ENCODE measurements around the gene ADARB1.

Gene ADARB1

DNA sequence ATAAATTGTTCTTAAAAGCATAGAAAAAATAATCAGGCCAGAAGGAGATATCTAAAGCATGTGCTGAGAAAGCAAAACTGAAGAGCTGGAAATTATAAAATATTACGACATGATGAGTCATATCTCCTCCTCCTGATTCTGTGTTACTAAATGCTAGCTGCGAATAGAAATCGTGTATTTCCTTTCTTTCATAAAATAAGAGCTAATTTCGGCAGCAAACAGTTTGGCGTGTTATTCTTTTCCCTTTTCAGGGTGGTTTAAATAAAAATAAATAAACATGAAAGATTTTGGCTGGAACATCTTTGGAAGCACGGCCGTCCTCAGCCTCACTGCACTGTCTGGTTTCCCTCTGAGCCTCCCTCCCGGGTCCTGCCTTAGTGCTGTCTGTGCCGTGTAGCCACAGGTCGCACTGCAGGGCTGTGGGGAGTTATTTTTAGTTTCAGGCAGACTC is 56.0 kb downstream of the ADARB1 start (continued):
- TF ChIP-seq ZNF10 (tag by site-specific recombination; IDR thresholded peaks at IDR 0.05) (0 out of 2 replicates have a peak, but pooled peaks have one; percentile 5), ZNF660 (tag by site-specific recombination; IDR thresholded peaks at IDR 0.05) (0 out of 2 replicates have a peak, but pooled peaks have one; percentile 69), ZIC2 (tag by site-specific recombination; IDR thresholded peaks at IDR 0.05) (peak; percentile 33; the same call in 1 of the 2 replicates), ZEB2 (tag by site-specific recombination; IDR thresholded peaks at IDR 0.05) (0 out of 2 replicates have a peak, but pooled peaks have one; percentile 34), ZNF138 (tag by site-specific recombination; IDR thresholded peaks at IDR 0.05; ENCODE audit: borderline replicate concordance) (no peak), ZNF366 (tag by site-specific recombination; conservative IDR thresholded peaks at IDR 0.05) (0 out of 2 replicates have a peak, but pooled peaks have one; percentile 34), ZNF184 (tag by site-specific recombination; IDR thresholded peaks at IDR 0.05) (peak; percentile 23; the same call in 1 of the 2 replicates), ZFP69B (tag by site-specific recombination; IDR thresholded peaks at IDR 0.05) (0 out of 2 replicates have a peak, but pooled peaks have one; percentile 25), ZBTB17 (tag by site-specific recombination; IDR thresholded peaks at IDR 0.05) (peak; percentile 49; the same call in 1 of the 2 replicates), ZNF629 (tag by site-specific recombination; IDR thresholded peaks at IDR 0.05) (peak; percentile 76), SETDB1 (IDR thresholded peaks at IDR 0.05; ENCODE audit: insufficient read length, low read length) (no peak), ZBTB20 (tag by site-specific recombination; IDR thresholded peaks at IDR 0.05) (peak; percentile 56; the same call in 1 of the 2 replicates), ZBTB21 (tag by site-specific recombination; IDR thresholded peaks at IDR 0.05) (peak; percentile 53; the same call in 1 of the 2 replicates)

DNA sequence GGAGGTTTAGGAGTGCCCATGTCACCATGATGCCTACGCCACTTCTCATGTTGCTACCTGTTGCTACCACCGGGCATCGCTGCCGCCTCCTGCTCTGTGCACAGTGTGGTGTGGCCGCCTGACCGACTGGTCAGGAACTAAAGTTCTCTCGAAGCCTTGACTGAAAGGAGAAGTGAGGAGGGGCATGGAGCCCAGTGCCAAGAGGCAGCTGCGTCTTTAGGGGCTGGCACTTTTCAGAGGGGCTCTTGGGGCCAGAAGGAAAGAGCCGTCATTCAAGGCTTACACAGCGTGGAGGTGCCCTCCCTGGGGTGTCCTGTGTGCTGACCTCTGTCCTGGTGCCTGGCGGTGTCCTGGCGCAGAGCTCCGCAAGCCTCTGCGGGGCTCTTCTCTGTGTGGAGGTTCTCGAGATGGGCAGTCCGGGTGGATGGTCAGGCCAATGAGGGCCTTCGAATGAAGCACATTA is 57.2 kb downstream of the ADARB1 start:
- no peak overlapping the region for H3K4me3 ChIP-seq (ENCODE audit: low read depth, low read length)
- CTCF ChIA-PET: interaction anchor here (1.0 to 9.9 kb wide), 3 partner anchors 7 to 181 kb away, joined by 3 to 187 read pairs (median 151); no protein-coding TSS in a partner anchor
- POLR2A ChIA-PET: interaction anchor here (1.5 kb wide), 1 partner anchor 260 kb away, joined by 3 read pairs; no protein-coding TSS in a partner anchor
- no peaks in the 10 kb centered on the region for H3K9me3 ChIP-seq (ENCODE audit: control insufficient read depth, insufficient read depth, low read depth, low read length)
- no peak for TF ChIP-seq ZNF843 (tag by site-specific recombination; IDR thresholded peaks at IDR 0.05)
- TF ChIP-seq YY1 (tag by site-specific recombination; IDR thresholded peaks at IDR 0.05): no peak
- no peak for TF ChIP-seq HIC1 (tag by site-specific recombination; IDR thresholded peaks at IDR 0.05)
- TF ChIP-seq ZNF548 (tag by site-specific recombination; IDR thresholded peaks at IDR 0.05): no peak
- TF ChIP-seq ZNF302 (tag by site-specific recombination; IDR thresholded peaks at IDR 0.05; ENCODE audit: low read depth): no peak
- TF ChIP-seq SCRT2 (tag by site-specific recombination; IDR thresholded peaks at IDR 0.05): peak; percentile 80
- TF ChIP-seq ZNF639 (tag by site-specific recombination; IDR thresholded peaks at IDR 0.05): no peak
- H3K27ac ChIP-seq (ENCODE audit: extremely low read depth, low read depth, low read length): no peak overlapping the region
- no peaks in the 10 kb centered on the region for H3K36me3 ChIP-seq (ENCODE audit: control insufficient read depth in 2 of 2, insufficient read depth in 1 of 2, low read length in 2 of 2)
- H3K4me1 ChIP-seq (ENCODE audit: control insufficient read depth, insufficient read depth, low read length): peaks cover 11% of the 10 kb centered on the region

- ChIA-PET POLR2A (no interaction called here), CTCF (interaction anchor here (0.8 to 9.9 kb wide), 3 partner anchors 6 to 197 kb away, joined by 4 to 187 read pairs (median 151); no protein-coding TSS in a partner anchor)
- H3K27ac ChIP-seq (ENCODE audit: extremely low read depth, low read depth, low read length): no peak overlapping the region
- peaks cover 11% of the 10 kb centered on the region for H3K4me1 ChIP-seq (ENCODE audit: control insufficient read depth, insufficient read depth, low read length)
- TF ChIP-seq ZNF10 (tag by site-specific recombination; IDR thresholded peaks at IDR 0.05): peak; percentile 98
- no peak for TF ChIP-seq ZNF114 (tag by site-specific recombination; IDR thresholded peaks at IDR 0.05)
- TF ChIP-seq ZNF302 (tag by site-specific recombination; IDR thresholded peaks at IDR 0.05; ENCODE audit: low read depth): no peak
- no peak for TF ChIP-seq ZBTB1 (tag by site-specific recombination; IDR thresholded peaks at IDR 0.05)
- TF ChIP-seq ZNF366 (tag by site-specific recombination; conservative IDR thresholded peaks at IDR 0.05): no peak
- no peaks in the 10 kb centered on the region for H3K9me3 ChIP-seq (ENCODE audit: control insufficient read depth, insufficient read depth, low read depth, low read length)
- no peaks in the 10 kb centered on the region for H3K36me3 ChIP-seq (ENCODE audit: control insufficient read depth in 2 of 2, insufficient read depth in 1 of 2, low read length in 2 of 2)
- H3K4me3 ChIP-seq (ENCODE audit: low read depth, low read length): no peak overlapping the region
Observed at GRCh38 chr21:45132841-45133573, 58.6 kb downstream of the ADARB1 start.
